Hepatocyte (in vitro differentiated cells): ENCODE results near the gene GYS1.

Experiments
- CTCF ChIP-seq: fragments of 200-600 bp; sonication (generic); IDR thresholded peaks from 2 replicates; pipeline ENCODE4 v1.5.1; 2016; ENCODE audit warnings: antibody characterized with exemption, mild to moderate bottlenecking; ENCODE audit not compliant: poor library complexity
- EZH2 ChIP-seq: fragments of 200-600 bp; sonication (generic); IDR thresholded peaks from 2 replicates; pipeline ENCODE4 v1.6.1; 2016; ENCODE audit warnings: antibody characterized with exemption, mild to moderate bottlenecking, borderline replicate concordance
- EZH2phosphoT487 ChIP-seq: fragments of 200-600 bp; sonication (generic); IDR thresholded peaks from one replicate; pipeline ENCODE4 v1.6.1; 2018; ENCODE audit warnings: antibody characterized with exemption, mild to moderate bottlenecking, low read depth, moderate library complexity; ENCODE audit not compliant: unreplicated experiment, severe bottlenecking

DNA sequence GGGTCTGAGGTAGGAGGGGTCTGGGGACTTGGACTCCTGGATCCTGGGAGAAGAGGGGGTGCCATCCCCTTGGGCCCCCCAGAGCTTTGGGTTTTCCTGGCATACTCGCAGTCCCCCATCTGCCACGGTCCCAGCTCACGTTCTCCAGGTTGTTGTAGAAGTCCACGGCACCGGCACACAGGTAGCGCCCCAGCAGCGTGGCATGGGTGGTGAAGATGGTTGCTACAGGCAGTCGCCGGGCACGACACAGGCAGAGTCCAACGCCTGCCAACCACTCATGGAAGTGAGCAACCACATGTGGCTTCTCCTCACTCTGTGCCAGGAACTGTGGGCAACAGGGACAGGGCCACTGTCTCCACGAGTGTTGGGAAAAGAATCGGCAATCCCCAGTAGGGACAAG, 7.4 kb downstream of the GYS1 start:
- TF ChIP-seq CTCF (no peak), EZH2 (no peak), EZH2phosphoT487 (no peak)
